T47D (cell line): ENCODE data around the gene ART4.

ENCODE experiments used
- DNase-seq, 2 experiments: peaks; one replicate each; pipeline versions ENCODE4 v3.0.0 to v3.0.0-alpha.2; 2011 to 2012; ENCODE audit warnings: low read depth in 1 of 2, low spot score in 1 of 2
- JUND ChIP-seq: IDR thresholded peaks from 2 replicates; pipeline ENCODE4 v1.6.1; 2012; ENCODE audit warnings: low read depth
- in situ Hi-C: cut with HindIII; loops from 2 replicates; pipeline ENCODE4 v1.10.0; 2016; ENCODE audit warnings: low sequenced_read_pairs, low pct_unique_long_range_greater_than_20kb

Gene ART4

DNA sequence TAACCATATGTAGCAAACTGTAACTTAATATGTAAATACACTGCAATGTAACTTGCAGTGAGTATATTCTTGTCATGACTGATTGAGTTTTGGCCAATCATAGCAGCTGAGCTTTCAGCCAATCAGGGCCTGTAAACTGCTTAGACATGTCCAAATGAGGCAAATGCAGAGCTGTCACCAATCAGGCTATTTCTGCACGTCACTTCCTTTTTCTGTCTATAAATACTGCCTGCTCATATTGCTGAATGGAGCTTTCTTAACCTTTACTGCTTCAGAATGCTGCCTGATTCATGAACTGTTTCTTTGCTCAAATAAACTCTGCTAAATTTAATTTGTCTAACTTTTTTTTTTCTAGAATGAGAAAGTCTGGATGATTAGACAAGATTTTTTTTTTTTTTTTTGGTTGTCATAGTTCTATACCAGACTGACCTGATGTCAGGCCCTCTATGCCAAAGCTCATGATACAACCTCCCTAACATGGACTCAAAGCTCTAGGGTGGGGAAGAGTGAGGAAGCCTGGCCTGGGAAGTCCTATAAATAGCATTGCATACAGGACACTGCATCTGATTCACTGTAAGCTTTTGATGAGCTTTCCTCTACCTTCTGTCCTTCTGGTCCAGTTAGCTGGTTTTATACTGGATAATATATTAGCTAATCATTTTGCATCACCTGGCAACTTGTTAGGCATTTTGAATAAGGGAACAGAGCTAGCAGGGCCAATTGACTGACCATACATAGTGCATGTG lies 30.3 kb upstream of the ART4 start:
- in situ Hi-C loops = no loop called here
- TF ChIP-seq JUND = no peak
- DNase-seq = no peak

DNA sequence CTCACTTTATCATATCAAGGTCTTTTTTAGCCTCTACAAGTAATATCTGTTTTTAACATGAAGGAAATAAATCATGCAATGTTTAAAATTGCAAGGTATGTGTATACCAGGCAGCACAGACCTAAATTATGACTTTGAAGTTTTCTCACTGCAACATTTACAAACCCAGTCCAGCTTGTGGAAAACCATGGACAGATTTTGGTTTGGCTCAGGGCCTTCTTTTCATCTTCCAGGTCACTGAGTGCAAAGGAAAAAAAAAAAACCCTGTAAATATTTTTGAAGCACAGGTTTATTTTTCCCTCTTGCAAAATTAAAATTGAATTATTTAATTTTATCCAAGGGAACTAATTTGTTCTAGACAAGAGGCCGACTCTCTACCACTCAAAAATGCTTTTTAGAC lies 28.6 kb upstream of the ART4 start:
- in situ Hi-C loops = no loop called here
- TF ChIP-seq JUND = no peak
- DNase-seq = no peak

DNA sequence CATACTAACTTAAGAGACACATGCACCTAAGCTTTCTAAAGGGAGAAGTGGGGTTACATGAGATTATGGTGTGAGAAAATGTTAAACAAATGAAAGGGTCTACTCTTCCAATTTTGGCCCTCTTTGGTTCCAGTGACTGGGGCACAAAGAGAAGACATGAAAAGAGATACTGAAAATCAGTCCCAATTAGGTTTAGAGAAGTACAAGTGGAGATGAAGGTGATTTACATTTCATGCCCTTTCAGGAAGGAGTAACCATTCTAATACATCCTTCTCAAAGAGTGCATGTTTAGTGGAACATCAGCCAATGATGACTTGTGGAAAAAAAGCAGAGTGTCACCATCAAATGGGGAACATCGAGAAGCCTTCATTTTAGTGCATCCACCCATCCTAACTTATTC lies 27.9 kb upstream of the ART4 start:
- DNase-seq = no peak
- in situ Hi-C loops = no loop called here
- TF ChIP-seq JUND = no peak

DNA sequence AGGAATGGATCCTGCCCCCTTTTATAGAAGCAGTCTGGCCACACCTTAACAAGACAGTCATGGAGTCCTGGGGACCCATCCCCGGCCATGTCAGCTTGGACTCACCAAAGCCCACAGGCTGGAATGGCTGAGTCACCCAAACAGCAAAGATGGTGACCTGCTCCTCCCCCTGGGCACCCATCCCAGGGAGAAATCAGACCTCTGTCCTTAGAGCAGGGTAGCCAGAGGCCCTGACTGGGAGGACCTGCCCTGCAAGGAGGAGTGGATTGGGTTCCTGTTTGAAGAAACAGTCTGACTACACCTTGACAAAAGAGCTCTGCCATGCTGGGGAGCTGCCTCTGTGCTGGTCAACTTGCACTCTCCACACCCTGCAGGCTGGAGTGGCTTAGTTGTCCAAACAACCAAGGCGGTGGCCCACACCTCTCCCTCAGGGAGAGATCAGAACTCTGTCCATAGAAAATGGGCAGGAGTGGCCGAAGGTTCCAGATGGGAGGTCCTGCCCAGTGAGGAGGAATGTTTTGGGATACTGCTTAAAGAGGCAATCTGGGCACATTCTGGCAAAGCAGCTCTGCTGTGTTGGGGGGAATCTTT lies 25.7 kb upstream of the ART4 start:
- in situ Hi-C loops = no loop called here
- DNase-seq = peak in 1 of 2 experiments; percentile 86
- TF ChIP-seq JUND = no peak

DNA sequence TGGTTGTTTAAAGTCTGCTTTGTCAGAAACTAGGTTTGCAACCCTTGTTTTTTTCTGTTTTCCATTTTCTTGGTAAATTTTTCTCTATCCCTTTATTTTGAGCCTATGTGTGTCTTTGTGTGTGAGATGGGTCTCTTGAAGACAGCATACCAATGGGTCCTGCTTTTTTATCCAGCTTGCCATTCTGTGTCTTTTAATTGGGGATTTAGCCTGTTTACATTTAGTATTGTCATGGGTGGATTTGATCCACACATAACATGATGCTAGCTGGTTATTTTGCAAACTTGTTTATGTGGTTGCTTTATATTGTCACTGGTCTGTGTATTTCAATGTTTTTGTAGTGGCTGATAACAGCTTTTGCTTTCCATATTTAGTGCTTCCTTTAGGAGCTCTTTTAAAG lies 17.2 kb upstream of the ART4 start:
- TF ChIP-seq JUND = no peak
- in situ Hi-C loops = no loop called here
- no peak for DNase-seq

DNA sequence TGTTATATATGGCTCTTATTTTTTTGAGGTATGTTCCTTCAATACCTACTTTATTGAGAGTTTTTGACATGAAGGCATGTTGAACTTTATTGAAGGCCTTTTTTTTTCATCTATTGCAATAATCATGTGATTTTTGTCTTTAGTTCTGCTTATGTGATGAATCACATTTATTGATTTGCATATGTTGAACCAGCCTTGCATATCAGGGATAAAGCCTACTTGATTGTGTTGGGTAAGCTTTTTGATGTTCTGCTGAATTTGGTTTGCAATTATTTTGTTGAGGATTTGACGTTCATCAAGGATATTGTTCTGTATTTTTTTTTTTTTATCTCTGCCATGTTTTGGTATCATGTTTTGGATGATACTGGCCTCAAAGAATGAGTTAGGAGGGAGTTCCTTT lies 15.2 kb upstream of the ART4 start:
- in situ Hi-C loops = no loop called here
- TF ChIP-seq JUND = no peak
- DNase-seq = no peak

DNA sequence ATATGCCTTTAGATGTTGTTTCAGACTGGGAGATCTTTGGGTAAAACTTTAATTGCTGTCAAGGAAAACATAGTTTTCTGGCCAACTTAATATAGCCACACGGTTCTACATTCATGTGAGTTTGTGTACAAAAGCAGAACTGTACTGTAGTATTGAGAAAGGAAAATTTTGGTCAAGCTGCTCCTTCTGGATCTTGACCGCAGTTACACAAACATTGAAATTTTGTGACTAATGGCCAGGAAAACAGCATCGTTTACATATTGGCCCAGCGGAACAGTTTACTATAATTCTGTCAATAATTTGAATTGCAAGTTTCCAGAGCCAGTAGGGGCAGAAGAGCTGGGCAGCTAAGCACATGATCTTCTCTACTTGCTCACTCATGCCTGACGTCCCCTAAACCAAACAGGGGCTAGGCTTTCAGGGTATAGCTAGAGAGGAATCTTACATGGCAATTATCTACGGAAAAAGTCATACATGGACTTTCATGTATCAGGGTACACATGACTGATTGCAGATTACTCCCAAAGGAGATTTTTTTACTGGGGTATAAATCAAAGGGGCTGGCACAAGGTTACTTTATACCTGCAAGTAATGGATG lies 11.4 kb upstream of the ART4 start:
- DNase-seq = peak in 1 of 2 experiments; percentile 37
- no peak for TF ChIP-seq JUND
- in situ Hi-C loops = no loop called here

DNA sequence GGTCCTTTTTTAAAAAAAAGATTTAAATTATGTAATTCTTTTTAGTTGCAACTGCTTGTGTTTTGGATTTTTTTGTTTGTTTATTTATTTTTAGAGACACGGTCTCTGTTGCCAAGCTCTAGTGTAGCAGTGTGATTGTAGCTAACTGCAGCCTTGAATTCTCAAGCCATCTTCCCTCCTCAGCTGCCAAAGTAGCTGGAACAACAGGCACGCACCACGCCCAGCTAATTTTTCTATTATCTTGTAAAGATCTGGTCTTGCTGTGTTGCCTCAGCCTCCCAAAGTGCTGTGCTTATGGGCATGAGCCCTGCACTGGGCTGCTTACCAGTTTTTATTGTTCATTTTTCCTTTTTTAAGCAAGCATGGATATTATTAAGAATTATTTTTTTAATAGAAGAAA lies 10.6 kb upstream of the ART4 start:
- peak in 1 of 2 experiments; percentile 48 for DNase-seq
- TF ChIP-seq JUND = no peak

DNA sequence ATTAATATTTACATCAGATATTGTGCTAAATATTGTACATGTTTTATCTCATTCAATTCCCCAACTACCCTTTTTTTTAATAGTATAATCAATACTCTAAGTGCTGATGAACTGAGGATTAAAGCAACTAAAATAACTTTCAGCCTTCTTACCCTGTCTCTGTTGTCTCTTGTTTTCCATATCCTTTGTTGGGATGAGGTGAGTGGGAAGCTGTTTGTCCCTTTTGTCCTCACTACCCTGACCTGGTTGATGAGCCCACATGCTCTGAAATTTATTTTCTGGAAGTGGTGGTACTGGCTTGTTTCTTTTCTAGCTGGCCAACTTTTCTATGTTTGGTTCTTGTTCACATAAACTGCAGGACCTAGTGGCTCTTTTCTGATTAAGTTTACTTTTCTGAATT lies 9.6 kb upstream of the ART4 start:
- TF ChIP-seq JUND = no peak
- in situ Hi-C loops = no loop called here
- no peak for DNase-seq

More for the DNA sequence above, 10.6 kb upstream of the ART4 start:
- in situ Hi-C loops = no loop called here

DNA sequence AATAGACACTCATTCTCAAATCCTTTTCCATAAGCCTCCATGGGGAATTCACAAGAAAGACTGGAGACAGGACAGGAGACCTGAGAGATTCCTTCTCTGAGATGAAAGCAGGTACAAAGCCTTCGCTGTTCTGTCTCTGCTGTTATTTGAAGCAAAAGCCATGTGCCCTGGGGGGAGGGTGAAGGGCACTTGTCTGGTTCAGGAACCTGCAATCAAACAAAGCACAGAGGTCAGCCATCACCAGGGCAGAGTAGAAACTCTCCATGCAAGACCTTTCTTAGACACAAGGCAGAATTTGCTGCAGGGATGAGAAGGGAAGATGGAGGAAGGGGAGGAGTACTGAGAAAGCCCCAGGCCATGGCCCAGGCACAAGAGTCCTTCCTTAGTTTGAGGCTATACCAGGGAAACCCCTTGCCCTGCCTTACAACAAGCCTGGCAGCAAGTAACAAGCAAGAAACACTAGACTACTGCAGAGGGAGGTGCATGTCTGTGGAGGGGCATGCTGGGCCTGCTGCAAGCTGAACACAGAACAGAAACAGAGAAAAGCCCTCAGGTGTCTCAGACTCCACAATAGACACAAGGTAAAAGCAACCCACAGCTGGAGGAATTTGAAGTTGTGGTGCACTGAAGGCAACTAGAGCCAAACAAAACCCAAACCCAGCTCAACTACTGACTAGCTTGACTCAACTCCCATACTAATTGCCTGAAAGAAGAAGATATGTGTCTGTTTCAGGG lies 7.8 kb upstream of the ART4 start:
- no peak for TF ChIP-seq JUND
- DNase-seq = no peak
- in situ Hi-C loops = no loop called here

DNA sequence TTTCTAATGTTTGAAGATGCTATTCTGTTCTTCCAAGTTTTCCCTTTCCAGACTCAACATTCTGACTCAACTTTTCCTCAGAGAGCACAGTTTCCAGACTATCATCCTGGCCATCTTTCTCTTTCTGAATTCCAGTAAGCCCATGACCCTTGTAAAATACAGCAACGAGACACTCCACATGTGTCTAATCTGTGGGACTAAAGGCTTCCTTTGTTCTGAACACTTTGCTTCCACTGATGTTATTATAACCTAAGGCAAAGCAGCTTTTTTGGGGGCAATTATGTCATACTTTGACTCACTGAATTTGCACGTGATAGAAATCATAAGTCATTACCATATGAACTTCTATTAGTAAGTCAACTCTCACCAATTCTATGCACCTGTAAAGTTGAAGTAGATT lies 6.3 kb upstream of the ART4 start:
- no peak for TF ChIP-seq JUND
- in situ Hi-C loops = no loop called here
- no peak for DNase-seq

DNA sequence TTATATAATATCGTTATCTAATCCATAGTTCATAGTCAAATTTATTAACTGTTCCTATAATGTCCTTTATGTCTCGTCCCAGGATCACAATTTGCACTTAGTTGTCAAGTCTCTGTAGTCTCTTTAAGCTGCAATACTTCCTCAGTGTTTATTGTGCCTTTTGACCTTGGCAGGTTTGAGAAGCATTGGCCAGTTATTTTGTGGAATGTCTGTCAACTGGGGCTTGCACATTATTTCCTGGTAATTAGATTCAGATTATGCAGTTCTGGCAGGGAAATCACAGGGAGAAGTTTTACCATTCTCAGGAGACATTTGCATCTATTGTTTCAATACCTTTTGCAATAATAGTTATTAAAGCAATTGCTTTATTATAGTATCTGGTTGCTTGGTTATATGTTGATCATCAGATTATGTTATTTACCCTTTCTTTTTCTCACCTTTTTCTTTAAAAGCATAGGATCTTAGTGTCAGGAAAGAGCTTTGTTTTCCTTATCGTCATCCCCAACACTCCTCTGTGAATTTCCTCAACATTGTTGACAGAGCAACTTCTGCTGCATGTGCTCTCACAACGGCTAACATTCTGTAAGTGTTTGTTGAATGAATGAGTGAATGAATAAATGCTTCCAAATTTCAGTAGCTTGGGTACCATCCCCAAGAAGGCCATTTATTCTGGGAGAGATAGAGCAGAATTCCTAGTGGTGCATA lies 3.7 kb upstream of the ART4 start:
- TF ChIP-seq JUND = no peak
- in situ Hi-C loops = no loop called here
- DNase-seq = peak in 1 of 2 experiments; percentile 41
